ENCODE data around the gene ATP6V1C2.

GRCh38 chr2:10759151-10759714 is 37.8 kb downstream of the ATP6V1C2 start:
- TF ChIP-seq CTCF (IDR thresholded peaks at IDR 0.05 in 4 of 5, conservative IDR thresholded peaks at IDR 0.05 in 1 of 5) = no peak
- TF ChIP-seq POLR2A (IDR thresholded peaks at IDR 0.05) = no peak

Data from gastrocnemius medialis (tissue), 4 donors.